Activated CD4-positive, alpha-beta T cell treated with anti-CD3 and anti-CD28 coated beads, Interleukin-10, Interleukin-2, amounts not matched to agents 100 ng/mL and 50 ng/mL, durations not matched to agents 16 hours and 8 hours (primary cell): Measurements from ENCODE around the gene ODF4.
A peak's percentile ranks its signal among the peaks of the same experiment; 100 is the strongest.
"Not testable (repeated sequence)": the region's sequence is repeated elsewhere in the genome, so short reads cannot be mapped to it uniquely, and the experiment has no call there.

Source experiments
- DNase-seq: peaks from one replicate; pipeline ENCODE4 v3.0.0-alpha.2; 2020

Gene ODF4

DNA sequence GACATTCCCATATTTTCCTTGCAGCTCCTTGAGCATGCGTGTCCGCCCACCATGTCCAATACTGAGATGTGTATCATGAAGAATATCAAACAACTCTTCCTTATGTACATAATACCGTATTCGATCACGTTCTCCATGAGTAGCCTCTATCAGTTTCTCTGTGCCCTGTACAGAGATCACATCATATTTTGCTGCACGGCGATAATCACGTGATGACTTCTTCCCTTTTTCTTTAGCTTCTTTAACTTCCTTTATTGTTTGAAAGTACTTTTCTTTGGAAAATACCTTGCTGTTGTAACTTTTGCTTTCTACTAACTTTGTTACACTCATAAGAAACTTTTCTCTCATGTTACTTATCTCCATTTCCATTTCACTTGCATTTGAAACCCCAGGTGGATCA lies 30.3 kb downstream of the ODF4 start:
- no peak for DNase-seq

- no peak for DNase-seq
Measured at GRCh38 chr17:8371786-8372185, 32.1 kb downstream of the ODF4 start.

- DNase-seq = no peak
Measured at GRCh38 chr17:8372422-8372821, 32.8 kb downstream of the ODF4 start.

DNA sequence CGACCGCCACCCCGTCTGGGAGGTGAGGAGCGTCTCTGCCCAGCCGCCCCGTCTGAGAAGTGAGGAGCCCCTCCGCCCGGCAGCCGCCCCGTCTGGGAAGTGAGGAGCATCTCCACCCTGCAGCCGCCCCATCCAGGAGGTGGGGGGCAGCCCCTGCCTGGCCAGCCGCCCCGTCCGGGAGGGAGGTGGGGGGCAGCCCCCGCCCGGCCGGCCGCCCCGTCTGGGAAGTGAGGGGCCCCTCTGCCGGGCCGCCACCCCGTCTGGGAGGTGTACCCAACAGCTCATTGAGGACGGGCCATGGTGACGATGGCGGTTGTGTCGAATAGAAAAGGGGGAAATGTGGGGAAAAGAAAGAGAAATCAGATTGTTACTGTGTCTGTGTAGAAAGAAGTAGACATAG lies 34.2 kb downstream of the ODF4 start:
- DNase-seq = not testable (repeated sequence)

GRCh38 chr17:8375738-8376259 lies 36.2 kb downstream of the ODF4 start:
- no peak for DNase-seq

GRCh38 chr17:8376271-8377067 lies 36.8 kb downstream of the ODF4 start, which contains the start of gene KRABD2:
Gene KRABD2, minus strand, starts transcription at chr17:8376704.
- DNase-seq = peak; percentile 94

DNA sequence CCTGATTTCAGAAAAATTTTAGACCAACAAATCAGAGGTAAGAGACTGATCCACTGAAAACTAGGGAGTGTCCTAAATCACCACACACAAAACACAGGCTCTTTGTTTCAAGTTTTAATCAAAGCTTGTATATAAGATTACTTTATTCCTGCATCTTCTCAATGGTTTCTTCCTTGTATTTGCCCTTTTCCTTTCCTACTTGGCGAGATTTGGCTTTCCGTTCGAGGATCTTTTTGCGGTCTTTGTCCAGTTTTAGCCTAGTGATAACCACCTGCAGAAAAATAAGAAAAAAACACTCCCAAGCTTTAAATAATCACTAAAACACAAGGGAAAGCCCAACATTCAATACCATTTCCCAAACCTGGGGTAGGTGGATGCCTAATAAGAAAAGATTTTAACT lies 37.8 kb downstream of the ODF4 start:
- no peak for DNase-seq

GRCh38 chr17:8378117-8378516 lies 38.5 kb downstream of the ODF4 start:
- not testable (repeated sequence) for DNase-seq

GRCh38 chr17:8380049-8380448 lies 40.4 kb downstream of the ODF4 start:
- no peak for DNase-seq

DNA sequence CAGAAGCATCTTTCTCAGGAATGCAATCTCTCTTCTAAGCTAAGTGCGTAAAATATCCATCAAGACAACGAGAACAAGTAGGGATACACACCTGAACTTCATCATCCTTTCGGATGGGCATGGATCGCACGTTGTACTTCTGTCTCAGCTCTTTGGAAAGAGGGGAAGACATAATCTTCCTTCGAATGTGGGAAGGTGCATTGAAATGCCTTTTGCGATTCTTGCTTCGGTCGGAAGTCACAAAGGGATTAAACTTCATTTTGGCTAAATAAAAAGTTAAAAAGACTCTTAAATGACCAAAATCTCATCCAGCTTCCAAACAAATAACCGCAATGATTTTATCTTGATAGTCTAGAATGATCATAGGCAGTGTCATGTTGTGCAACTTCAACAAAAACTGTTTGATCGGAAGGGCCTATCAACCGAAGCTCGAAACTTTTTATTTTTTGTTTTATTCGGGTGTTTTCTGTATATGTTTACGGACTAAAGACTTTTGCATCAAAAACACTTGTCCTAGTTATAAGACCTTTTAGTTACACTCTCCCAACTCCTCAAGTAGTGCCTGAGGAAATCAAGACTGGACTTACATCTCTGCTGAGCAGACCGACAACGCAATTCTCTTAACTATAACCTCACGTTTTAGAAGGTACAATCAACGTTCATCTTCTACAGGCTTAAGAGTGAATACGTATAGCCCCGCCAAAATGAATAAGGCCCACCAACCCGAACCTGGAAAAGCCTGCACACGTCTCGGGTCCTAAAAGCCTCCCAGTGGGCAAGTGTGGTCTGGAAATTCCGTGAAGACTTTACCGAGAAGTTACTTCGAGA lies 42.6 kb downstream of the ODF4 start:
- DNase-seq = no peak

GRCh38 chr17:8382880-8383142 lies 43.2 kb downstream of the ODF4 start:
- DNase-seq = no peak

DNA sequence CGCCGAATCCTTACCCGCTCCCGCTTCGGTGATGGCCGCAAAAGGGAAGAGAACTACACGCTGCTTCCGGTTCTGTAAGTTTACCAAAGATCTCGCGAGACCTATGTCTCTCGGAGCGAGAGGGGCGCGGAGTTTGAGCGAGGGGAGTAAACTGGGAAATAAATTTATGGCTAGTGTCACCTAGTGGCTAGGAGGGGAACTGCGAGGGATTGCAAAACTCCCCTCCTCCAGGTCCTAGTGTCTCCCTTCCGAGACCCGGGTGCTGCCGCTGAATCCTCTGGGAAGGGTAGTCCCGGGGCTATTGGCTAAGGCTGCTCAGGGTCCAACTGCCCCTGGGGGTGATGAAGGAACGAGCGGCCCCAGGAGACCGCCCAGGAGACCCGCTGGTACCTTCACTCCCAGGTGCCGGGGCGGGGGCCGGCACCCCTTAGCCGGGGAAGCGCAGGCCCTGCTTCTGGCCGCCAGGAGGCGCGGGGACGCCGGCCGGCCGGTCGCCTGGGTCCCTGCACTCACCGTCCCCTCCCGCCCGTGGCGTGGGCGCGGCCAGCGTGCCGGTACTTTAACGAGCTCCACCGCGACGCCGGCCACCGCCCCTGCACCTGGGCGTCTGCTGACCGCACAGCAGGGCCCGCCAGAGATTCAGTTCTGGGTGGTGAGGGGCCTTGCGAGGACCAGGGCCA lies 43.6 kb downstream of the ODF4 start, which contains the start of gene RPL26:
RPL26 (minus strand) TSS at position 51 of the 680 bp plus-strand sequence. CDS start 883 bp downstream, outside the sequence.
- peak; percentile 98 for DNase-seq

- DNase-seq = no peak
Measured at GRCh38 chr17:8384801-8385378, 45.2 kb downstream of the ODF4 start.

DNA sequence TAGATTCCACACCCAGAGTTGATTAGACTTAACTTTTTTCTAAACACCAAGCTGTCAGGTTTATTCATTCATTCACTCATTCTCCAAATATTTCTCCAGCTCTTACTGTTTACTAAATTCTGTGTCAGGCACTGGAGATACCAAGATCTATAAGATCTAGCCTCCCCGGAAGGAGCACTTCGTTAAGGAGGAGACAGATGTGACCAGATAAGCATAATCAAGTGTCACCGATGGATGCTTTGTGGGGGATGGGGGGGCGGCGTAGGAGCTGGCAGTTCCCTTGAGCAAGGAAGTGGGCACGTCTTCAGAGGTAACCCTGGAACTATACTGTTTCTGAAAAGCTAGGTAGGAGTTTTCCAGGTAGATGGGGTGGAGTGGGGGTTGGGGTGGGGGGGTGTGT lies 47.2 kb downstream of the ODF4 start:
- no peak for DNase-seq

DNA sequence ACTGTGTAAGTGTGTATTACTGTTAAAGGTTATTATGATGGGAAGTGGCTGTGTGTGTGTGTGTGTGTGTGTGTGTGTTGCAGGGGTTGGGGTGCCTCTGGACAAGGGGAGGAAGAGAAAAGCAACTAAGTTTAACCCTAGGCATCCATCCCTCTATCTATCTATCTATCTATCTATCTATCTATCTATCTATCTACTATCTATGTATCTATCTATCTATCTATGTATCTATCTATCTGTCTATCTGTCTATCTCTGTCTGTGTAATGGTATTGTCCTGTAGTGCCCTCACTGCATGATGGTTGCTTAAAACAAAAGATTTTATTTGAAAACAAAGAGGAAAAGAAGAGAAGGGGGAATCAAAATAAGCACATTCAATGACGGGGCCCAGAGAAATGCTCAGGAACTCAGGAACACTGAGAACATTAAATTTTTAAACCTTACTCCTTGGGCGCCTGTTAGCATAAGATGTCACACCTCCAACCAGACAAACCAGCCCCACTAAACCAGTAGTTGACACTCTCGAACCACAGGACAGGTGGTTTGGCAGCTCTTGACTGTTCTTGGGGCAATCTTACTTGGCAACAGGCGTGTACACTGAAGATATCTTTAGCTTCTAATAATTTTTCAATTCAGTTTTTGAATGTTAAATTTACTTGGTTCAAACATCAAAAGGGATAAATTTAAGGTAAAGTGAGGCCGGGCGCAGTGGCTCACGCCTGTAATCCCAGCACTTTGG lies 48.4 kb downstream of the ODF4 start:
- no peak for DNase-seq

- DNase-seq = no peak
Measured at GRCh38 chr17:8391711-8392110, 52.1 kb downstream of the ODF4 start.

- DNase-seq = no peak
Measured at GRCh38 chr17:8392274-8392673, 52.6 kb downstream of the ODF4 start.

DNA sequence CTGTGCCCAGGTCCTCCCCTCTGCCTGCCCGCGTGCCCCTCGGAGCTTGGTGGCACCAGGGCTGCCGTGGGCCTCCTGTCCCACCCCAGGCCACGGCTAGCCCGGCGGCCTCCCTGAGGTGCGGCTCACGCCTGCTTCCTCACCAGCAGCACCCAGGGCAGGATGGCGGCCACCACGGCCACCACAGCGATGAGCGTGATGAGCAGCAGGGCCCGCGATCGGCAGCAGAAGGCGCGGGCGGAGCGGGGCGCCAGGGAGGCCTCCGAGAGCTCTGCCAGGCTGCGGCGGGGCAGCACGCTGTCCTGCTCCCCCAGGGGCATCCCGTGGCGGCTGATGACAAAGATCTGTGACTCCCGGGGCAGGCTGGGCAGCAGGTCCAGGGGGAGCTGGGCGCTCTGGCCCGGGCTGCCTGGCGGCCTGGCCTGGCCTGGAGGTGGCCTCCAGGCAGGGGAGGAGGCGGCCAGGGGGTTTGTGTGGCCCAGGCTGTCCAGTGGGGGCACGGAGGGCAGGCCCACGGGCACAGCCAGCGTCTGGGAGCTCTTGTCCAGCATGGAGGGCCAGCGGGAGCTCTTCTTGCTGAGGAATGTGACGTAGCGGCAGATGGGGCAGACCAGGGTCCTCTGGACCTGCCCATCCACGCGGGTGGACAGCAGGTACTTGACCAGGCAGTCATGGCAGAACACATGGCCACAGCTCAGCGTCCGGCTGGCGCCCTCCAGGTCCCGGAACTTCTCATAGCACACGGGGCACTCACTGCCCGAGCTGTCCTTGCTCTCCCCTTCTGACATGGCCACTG lies 53.2 kb downstream of the ODF4 start:
- no peak for DNase-seq

GRCh38 chr17:8393470-8394231 lies 54.0 kb downstream of the ODF4 start:
- DNase-seq = peak; percentile 49

DNA sequence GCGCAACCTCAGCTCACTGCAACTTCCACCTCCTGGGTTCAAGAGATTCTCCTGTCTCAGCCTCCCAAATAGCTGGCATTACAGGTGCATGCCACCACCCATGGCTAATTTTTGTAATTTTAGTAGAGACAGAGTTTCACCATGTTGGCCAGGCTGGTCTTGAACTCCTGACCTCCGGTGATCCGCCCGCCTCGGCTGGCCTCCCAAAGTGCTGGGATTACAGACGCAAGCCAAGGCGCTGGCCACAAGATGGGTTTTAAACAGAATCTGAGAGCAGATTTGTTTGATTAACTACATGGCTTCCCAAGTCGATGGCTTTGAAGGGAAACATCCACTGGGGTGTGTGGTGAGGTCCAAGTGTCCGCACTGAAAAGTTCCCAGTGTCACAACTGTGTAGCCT lies 54.9 kb downstream of the ODF4 start:
- not testable (repeated sequence) for DNase-seq
